GM19193 (cell line): Measurements from ENCODE around the gene PLCD1.

Experiments
- POLR2A ChIP-seq: IDR thresholded peaks from 4 replicates; pipeline ENCODE4 v1.6.1; 2011; ENCODE audit not compliant: insufficient read depth, insufficient read length; ENCODE audit errors: extremely low read depth

The PLCD1 gene

GRCh38 chr3:38007754-38008090 is 21.7 kb downstream of the PLCD1 start:
- TF ChIP-seq POLR2A, result no peak

- no peak for TF ChIP-seq POLR2A
Measured at GRCh38 chr3:38006445-38006995, 22.9 kb downstream of the PLCD1 start.

- no peak for TF ChIP-seq POLR2A
Measured at GRCh38 chr3:38006031-38006430, 23.4 kb downstream of the PLCD1 start.

GRCh38 chr3:38005076-38006020 is 24.1 kb downstream of the PLCD1 start:
- no peak for TF ChIP-seq POLR2A

- TF ChIP-seq POLR2A, result no peak
Measured at GRCh38 chr3:38004415-38005075, 24.9 kb downstream of the PLCD1 start.

- TF ChIP-seq POLR2A, result no peak
Measured at GRCh38 chr3:38003817-38004414, 25.5 kb downstream of the PLCD1 start.

GRCh38 chr3:38003371-38003816 is 26.0 kb downstream of the PLCD1 start:
- TF ChIP-seq POLR2A, result peak; percentile 18

- no peak for TF ChIP-seq POLR2A
Measured at GRCh38 chr3:38002940-38003339, 26.5 kb downstream of the PLCD1 start.

- no peak for TF ChIP-seq POLR2A
Measured at GRCh38 chr3:38002291-38002876, 27.1 kb downstream of the PLCD1 start.

GRCh38 chr3:38001456-38002081 is 27.9 kb downstream of the PLCD1 start:
- no peak for TF ChIP-seq POLR2A

- TF ChIP-seq POLR2A, result no peak
Measured at GRCh38 chr3:38000965-38001455, 28.4 kb downstream of the PLCD1 start.

- TF ChIP-seq POLR2A, result no peak
Measured at GRCh38 chr3:38000242-38000916, 29.1 kb downstream of the PLCD1 start.

GRCh38 chr3:37999836-38000235 is 29.6 kb downstream of the PLCD1 start:
- no peak for TF ChIP-seq POLR2A
